GM13976 (cell line): ENCODE measurements around the gene FAM222B.
A peak's percentile ranks its signal among the peaks of the same experiment; 100 is the strongest.
"Not testable (repeated sequence)": the region's sequence is repeated elsewhere in the genome, so short reads cannot be mapped to it uniquely, and the experiment has no call there.

Experiments used
- DNase-seq: peaks from one replicate; pipeline ENCODE4 v3.0.0; 2012; ENCODE audit warnings: low spot score
- CTCF ChIP-seq: IDR thresholded peaks from 2 replicates; pipeline ENCODE4 v1.5.1; 2012; ENCODE audit warnings: borderline replicate concordance, mild to moderate bottlenecking; ENCODE audit not compliant: insufficient read depth; ENCODE audit errors: extremely low read depth, missing control alignments, control extremely low read depth
- in situ Hi-C: fragments of 300-500 bp; cut with MboI; formaldehyde crosslinking; loops from one replicate; pipeline ENCODE4 v1.12.0; 2022; ENCODE audit warnings: low sequenced_read_pairs, mixed read lengths, inconsistent platforms; ENCODE audit not compliant: unreplicated experiment

FAM222B gene

GRCh38 chr17:28783161-28783560 lies 59.4 kb downstream of the FAM222B start:
- DNase-seq, result no peak
- in situ Hi-C loops, result no loop called here
- TF ChIP-seq CTCF, result no peak

GRCh38 chr17:28779601-28780000 lies 63.0 kb downstream of the FAM222B start:
- DNase-seq, in situ Hi-C loops: not testable (repeated sequence)

- in situ Hi-C loops, result no loop called here
- no peak for DNase-seq
- no peak for TF ChIP-seq CTCF
These were observed 65.4 kb downstream of the FAM222B start for GRCh38 chr17:28777178-28777577.

GRCh38 chr17:28774206-28774605 lies 68.4 kb downstream of the FAM222B start:
- in situ Hi-C loops, result no loop called here
- no peak for TF ChIP-seq CTCF

GRCh38 chr17:28773736-28774135 lies 68.9 kb downstream of the FAM222B start:
- TF ChIP-seq CTCF, result no peak
- DNase-seq, result no peak
- in situ Hi-C loops, result no loop called here

More at GRCh38 chr17:28774206-28774605, 68.4 kb downstream of the FAM222B start:
- no peak for DNase-seq

GRCh38 chr17:28765038-28765437 lies 77.6 kb downstream of the FAM222B start:
- no peak for DNase-seq
- in situ Hi-C loops, result no loop called here
- TF ChIP-seq CTCF, result no peak

- TF ChIP-seq CTCF, result peak; percentile 77
- in situ Hi-C loops, result no loop called here
- peak; percentile 70 for DNase-seq
These were observed 78.8 kb downstream of the FAM222B start for GRCh38 chr17:28763804-28764266.
